HPDE6-E6E7 (cell line): ENCODE measurements around the gene HOXD11.

Source experiments
- DNase-seq: peaks from one replicate; pipeline ENCODE4 v3.0.0; 2011; ENCODE audit warnings: missing footprints; ENCODE audit errors: extremely low spot score

HOXD11 gene

GRCh38 chr2:176093145-176093897, 13.8 kb upstream of the HOXD11 start:
- DNase-seq: no peak

DNA sequence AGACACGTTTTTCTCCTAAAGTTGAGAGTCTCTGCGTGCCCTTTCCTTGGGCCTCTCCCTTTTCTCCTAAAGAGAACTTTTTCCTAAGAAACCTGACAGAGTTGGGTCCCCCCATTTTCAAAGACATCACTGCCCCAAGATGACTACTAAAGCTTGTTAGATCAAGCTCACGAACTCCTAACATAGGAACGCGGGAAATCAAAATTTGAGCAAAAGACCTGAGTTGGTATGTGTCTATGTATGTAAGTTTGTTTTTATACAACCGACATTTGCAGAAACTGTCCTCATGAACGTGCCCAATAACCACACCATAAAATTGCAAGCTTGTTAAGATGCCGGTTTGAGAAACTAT, 13.2 kb upstream of the HOXD11 start:
- no peak for DNase-seq

DNA sequence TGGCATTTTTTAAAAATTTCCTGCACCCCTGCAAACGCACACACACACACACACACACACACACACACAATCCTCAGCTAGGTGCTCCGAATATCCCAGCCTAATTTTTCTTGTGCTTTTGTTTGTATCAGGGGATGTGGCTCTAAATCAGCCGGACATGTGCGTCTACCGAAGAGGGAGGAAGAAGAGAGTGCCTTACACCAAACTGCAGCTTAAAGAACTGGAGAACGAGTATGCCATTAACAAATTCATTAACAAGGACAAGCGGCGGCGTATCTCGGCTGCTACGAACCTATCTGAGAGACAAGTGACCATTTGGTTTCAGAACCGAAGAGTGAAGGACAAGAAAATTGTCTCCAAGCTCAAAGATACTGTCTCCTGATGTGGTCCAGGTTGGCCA, 12.7 kb upstream of the HOXD11 start:
- DNase-seq: no peak

GRCh38 chr2:176095421-176095820, 11.7 kb upstream of the HOXD11 start:
- DNase-seq: no peak

DNA sequence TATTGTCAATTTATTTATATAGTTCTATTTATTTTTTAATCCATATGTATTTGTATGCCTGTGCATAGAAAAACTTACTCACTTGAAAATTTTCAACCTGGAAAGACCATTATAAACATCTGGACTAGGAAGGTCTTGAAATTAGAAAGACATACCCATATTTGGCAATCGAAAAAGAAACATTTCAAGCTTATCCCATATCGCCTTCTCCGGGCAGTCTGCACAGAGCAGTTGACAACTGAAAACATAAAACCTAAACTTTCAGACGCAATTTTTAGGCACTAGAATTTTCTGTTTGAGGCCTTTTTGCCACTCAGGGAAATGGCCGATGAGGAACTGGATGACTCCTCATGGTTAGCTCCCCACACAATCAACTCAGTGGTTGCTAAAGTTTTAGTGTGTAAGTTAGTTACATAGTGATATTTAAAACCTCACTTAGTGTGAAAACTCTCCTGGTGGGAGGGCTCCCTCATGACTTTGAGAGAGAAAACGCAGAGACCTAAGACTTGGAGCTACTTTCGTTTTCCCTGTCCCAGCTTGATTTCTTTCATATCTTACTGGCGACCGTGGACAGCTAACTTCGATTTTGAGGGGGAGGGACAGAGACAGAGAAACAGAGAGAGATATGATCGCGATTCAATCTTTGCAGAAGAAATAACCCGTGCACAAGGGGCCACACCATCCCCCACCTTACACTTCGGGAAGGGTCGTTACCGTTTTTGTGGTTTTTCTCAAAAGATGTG, 10.7 kb upstream of the HOXD11 start:
- DNase-seq: no peak

DNA sequence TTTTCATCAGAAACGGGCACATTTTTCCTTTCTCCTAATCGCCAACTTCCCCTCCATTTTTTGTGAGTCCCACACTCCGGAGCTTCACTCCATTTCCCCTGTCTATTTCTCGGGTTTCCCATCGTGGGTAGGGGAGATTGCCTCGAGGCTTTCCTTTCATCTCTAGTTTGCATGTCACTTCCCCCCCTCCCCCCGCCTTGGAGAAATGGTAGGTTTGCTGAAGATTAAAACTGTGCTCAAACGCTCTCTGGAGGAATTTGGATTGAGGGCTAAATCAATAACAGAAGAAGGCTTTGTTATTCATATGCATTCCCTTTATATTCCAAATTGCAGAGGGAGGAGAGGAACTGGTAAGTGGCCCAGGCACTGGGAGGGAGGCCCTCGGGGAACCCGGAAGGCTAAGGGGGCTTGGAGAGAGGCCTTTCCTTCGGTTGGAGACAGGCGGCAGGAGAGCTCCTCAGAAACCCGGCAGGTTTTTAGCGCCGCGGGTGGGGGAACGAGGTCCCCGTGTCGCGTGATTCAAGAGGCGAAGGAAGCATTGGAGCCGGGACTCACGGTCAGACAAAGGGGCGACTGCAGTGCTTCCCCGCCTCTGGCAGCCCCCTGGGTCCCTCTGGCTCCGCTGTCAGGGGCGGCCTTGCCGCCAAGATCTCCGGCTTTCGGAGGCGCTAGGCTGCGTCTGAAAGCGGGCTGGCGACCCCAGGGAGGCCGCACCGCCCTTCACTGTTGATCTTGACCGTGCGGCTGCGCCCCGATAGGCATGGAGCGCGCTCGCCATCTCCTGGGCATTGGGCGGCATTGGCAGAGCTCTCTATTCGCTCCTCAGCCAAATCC, 9.9 kb upstream of the HOXD11 start:
- DNase-seq: peak; percentile 74

- DNase-seq: no peak
Observed at GRCh38 chr2:176097820-176098365, 9.2 kb upstream of the HOXD11 start.

DNA sequence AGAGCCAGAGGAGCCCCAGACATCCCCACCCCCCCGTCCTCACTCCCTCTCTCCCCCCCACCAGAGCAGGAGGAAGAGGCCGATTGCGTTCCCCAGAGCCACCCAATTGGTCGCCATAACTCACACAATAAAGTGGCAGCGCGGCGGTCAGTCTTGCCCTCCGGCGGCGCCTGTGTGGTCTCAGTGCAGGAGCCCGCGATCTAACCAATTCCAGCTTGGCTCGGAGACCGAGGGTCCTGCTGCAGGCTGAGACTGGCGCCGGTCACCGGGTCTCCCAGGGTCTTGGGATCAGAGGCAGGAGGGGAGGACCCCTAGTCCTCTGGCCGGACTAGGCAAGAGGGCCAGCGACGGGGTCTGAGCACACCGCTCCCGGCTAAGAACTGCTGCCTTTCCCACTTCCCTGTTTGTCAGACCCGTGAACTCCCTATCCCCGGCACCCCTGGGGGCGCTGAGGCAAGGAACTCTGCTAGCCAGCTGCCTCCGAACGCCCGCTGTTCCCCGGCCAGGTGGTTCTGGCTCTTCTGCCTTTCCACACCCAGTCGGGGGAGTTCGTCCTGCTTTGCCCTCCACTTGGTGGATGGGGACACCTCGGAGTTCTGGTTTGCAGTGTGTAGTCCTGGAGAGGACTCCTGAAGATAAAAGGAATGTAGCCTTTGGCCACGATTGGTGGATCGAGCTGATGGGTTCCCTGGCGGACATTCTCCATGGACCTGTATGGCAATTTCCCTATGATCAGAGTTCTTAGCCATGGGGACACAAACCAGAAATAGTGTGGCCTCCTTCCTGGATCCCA, 8.5 kb upstream of the HOXD11 start:
- no peak for DNase-seq

DNA sequence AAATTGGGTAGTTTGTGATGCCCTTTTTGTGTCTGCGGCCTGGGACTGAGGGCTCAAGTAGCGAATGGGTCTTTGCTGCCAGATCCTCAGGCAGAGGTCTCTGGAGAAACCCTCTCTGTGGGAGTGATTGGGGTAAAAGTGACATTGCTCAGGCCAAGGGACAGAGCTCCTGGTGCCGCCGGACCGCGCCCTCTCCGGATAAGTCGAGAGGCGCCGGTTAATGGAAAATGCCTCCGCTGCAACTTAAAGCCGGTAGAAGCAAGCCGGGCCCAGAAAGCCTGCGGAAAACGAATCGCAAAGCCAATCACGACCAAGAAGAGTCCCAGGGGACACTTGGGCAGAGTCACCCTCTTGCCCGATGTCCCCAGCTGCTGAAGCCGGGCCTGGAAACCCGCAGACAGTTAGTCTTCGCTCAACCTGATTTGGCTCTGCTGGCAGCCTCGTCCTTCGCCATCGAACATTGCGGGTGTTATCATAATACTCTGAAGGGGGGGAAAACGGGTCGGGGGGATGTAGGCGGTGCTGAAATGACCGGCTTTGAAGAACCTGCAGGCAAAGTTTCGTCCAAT, 7.8 kb upstream of the HOXD11 start:
- DNase-seq: no peak

DNA sequence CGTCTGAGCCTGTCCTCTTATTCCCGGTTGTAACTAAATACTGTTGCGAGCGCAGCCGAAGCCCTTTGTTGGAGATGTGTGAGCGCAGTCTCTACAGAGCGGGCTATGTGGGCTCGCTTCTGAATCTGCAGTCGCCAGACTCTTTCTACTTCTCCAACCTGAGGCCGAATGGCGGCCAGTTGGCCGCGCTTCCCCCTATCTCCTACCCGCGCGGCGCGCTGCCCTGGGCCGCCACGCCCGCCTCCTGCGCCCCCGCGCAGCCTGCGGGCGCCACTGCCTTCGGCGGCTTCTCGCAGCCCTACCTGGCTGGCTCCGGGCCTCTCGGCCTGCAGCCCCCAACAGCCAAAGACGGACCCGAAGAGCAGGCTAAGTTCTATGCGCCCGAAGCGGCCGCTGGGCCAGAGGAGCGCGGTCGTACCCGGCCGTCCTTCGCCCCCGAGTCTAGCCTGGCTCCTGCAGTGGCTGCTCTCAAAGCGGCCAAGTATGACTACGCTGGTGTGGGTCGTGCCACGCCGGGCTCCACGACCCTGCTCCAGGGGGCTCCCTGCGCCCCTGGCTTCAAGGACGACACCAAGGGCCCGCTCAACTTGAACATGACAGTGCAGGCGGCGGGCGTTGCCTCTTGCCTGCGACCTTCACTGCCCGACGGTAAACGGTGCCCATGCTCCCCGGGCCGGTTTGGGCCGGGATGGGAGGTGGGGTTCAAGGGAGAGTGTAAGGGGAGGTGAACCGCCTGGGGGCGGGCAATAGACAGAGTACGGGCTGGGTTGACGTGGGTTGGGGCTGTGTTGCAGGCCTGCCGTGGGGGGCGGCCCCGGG, 7.1 kb upstream of the HOXD11 start, which contains the start of gene HOXD12:
TSS of gene HOXD12 (plus strand) at position 68 of the 819 bp plus-strand sequence. CDS start at position 75, 7 bp downstream.
- no peak for DNase-seq

DNA sequence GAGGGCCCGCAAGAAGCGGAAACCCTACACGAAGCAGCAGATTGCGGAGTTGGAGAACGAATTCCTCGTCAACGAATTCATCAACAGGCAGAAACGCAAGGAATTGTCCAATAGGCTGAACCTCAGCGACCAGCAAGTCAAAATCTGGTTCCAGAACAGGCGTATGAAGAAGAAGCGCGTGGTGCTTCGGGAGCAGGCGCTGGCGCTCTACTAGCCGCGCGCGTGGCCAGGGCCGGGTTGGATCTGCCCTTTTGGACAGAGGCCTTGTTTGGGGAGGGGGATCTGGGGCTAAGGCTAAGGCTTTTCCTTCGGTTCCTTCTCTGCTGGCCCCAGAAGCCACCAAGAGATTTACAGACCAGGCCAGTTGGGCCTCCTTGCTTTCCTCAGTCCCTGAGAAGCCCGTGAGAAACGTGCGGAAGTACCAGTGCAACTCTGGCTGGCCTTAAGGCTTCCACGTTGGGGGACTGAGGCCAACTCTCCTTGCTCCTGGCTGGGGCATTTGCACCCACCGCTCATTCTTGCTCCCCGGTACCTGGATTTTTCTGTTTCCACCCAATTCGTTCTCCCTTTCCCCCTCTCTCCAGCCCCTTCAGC, 6.4 kb upstream of the HOXD11 start:
- no peak for DNase-seq

DNA sequence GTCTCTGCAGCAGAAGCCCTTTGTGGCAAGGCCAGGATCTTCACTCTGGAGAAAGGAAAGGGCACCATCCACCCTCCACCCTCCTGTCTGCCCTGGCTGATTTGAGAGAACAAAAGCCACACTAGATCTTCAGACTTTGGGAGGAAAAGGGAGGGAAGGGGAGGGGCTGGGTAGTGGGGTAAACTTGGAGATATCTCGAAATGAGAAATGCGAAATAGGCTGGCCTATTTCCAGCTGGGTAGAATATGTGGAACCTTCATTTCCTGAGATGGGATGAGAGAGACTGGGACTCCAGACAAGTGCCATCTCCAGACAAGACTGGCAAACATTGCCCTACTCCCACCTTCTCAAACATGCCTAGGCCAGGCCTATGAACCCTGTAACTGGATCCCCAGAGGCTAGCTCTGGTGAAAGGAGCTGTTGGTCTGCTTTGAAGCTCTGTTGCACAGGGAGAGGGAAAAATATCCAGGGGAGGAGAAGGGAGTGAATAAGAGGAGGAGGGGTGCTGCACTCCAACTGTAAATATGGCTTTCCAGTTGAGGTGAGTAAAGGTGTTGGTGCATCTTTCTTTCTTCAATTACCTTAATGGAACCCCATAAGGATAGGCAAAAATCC, 5.8 kb upstream of the HOXD11 start:
- DNase-seq: no peak

DNA sequence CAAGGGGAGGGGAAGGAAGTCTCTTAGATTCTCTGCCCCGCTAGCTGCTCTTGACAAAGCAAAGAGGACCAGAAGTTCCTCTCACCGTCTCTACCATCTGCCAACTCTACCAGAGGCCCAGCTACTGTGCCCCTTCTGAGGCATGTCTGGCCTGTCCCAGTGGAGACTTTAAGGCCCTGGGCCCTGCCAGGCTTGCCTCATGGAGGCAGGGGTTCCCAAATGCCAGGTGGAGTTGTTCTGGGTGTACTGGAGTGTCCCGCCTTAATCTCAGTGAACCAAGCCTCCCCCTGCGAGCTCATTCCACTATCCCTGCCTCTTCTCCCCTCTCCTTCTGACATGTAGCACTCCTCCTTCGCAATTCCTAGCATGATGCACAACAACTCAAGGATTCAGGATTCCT, 5.2 kb upstream of the HOXD11 start:
- no peak for DNase-seq

DNA sequence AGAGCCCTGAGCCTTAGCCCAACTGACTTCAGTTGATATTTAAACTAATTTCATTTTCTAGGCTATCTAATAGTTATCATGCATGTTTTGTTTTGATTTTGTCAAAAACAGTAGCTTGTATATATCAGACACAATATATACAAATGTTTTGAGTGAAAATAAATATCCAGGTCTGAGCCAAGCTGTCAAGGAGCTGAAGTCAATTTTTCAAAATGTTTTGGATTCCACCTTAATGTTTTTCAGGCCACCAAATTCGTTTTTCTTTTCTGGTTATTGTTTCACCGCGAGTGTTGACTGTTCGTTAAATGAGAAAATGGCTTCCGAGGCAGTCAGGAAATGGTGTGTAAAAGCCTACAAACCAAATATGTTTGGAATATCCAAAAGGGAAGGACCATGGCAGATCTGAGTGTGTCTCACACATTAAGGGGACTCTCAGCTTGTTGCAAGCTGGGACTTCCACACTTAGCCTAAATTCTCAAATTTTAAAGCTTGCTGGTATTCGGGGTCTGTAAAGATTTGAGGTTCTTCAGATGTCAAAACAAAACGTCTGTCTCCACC, 4.7 kb upstream of the HOXD11 start:
- no peak for DNase-seq

GRCh38 chr2:176103194-176103593, 3.9 kb upstream of the HOXD11 start:
- no peak for DNase-seq

GRCh38 chr2:176103742-176104315, 3.3 kb upstream of the HOXD11 start:
- DNase-seq: no peak

- no peak for DNase-seq
Observed at GRCh38 chr2:176104316-176105077, 2.6 kb upstream of the HOXD11 start.
